HG02981 (cell line): ENCODE data around the gene GDPD4.

Experiments used
- ATAC-seq: cut with Tn5 transposase; IDR thresholded peaks from one replicate; pipeline ENCODE4 v1.9.1; 2021; ENCODE audit warnings: mild to moderate bottlenecking, moderate library complexity; ENCODE audit not compliant: unreplicated experiment

Gene GDPD4

DNA sequence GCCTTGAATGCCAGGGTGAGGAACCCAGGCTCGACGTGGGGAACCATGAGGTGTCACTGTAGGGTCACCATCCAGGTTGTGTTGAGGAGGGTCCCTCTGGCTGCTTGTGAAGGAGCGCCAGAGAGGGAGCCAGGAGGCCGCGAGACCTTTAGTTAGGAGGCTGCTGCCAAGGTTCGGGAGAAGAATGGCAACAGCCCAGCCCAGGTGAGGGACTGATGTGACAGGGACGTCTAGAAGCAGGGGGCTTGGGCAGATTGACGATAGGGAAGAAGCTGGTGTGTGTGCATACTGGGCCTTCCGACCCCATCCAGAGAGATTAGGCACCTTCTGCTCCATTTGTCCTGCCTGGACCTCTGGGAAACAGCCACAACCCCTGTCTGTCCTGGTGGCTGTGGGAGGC lies 124.5 kb downstream of the GDPD4 start:
- no peak for ATAC-seq

GRCh38 chr11:77175869-77176539 lies 125.5 kb downstream of the GDPD4 start:
- no peak for ATAC-seq

- ATAC-seq = no peak
These were observed 126.3 kb downstream of the GDPD4 start for GRCh38 chr11:77175021-77175842.

DNA sequence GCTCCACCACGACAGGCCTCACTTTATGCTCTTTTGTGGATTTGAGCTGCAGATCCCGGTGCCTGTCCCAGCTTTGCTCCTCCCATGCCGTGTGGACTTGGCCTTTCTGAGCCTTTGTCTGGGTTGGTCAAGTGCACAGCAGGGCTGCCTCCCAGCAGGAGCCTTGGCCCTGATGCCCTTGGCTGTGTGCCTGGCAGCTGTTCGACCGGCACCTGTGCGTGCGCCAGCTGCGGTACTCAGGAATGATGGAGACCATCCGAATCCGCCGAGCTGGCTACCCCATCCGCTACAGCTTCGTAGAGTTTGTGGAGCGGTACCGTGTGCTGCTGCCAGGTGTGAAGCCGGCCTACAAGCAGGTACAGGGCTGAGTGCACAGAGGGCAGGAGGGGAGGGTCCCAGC lies 126.9 kb downstream of the GDPD4 start:
- ATAC-seq = no peak

DNA sequence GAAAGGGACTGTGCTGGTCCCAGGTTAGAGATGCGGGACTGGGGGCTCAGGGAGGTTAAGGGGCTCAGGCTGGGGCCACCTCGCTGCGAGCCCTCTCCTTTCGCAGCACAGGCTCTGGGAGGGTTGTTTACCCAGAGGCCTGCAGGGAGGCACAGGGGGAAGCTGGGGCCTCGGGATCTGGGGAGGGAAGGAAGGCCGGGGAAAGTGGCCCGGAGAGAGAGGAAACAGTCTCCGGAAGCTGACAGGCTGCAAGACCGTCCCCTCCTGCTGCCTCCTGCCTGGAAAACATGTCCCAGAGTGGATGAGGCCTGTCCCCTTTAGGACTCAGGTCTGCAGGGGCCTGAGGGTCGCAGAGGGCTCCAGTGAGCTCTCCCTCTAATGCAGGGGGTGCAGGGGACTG lies 128.0 kb downstream of the GDPD4 start:
- no peak for ATAC-seq

DNA sequence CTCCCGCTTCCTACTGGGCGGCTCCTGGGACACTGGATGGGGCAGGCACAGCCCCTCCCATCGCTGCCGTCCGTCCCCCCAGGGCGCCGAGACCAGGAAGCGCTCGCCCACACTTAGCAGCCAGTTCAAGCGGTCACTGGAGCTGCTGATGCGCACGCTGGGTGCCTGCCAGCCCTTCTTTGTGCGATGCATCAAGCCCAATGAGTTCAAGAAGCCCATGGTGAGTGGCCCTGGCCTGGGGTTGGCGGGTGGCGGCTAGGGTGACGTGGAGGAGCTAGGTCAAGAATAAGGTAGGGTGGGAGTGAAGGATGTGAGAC lies 128.9 kb downstream of the GDPD4 start:
- no peak for ATAC-seq

GRCh38 chr11:77171885-77172665 lies 129.4 kb downstream of the GDPD4 start:
- no peak for ATAC-seq

DNA sequence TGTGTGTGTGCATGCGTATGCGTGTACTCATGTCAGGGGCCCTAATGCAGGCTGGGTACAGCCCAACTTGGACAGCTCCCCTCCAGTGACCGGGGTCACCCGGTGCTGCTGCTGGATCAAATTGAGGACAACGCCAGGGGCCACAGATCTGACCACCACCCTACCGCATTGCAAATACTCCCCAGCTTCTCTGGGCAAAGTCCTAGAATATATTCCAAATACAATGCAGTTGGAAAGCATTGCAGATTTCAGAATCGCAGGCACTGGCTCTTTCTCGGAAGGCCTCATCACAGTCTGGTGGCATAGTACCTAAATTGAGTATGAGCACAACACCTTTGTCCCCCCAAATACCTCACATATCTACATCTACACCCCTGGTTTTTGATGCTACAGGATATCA lies 130.2 kb downstream of the GDPD4 start:
- no peak for ATAC-seq

GRCh38 chr11:77170107-77170506 lies 131.4 kb downstream of the GDPD4 start:
- ATAC-seq = no peak

DNA sequence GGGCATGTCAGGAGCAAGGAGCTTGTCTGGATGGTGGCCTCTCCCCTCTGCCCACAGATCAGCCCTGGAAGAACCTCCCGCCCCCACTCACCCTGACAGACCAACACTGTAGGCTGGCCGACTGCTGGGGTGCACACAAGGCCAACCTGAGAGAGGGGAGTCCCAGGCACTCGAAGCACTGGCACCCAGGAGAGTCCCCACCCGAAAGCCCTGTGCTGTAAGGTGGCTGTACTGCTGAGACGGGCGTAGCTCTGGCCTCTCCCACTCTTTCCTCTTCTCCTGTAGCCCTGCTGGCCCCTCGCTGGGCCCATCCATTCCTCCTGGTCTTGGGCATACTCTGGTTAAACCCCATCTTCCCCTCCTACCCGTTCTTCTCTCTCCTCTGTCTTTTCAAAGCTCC lies 133.7 kb downstream of the GDPD4 start:
- no peak for ATAC-seq

GRCh38 chr11:77167111-77167626 lies 134.3 kb downstream of the GDPD4 start:
- ATAC-seq = no peak
